ENCODE measurements around the gene ME3.

GRCh38 chr11:86431258-86431657, 241.2 kb downstream of the ME3 start:
- TF ChIP-seq FOXA1 (IDR thresholded peaks at IDR 0.05) (no peak), CTCF (IDR thresholded peaks at IDR 0.05; ENCODE audit: low read depth, low read length, missing input control) (no peak), SP1 (IDR thresholded peaks at IDR 0.05) (no peak), NR2F2 (IDR thresholded peaks at IDR 0.05) (no peak), JUND (IDR thresholded peaks at IDR 0.05) (no peak), REST (IDR thresholded peaks at IDR 0.05) (no peak), TAF1 (conservative IDR thresholded peaks at IDR 0.05) (no peak), RXRA (IDR thresholded peaks at IDR 0.05) (no peak), GABPA (IDR thresholded peaks at IDR 0.05 in 1 of 2, conservative IDR thresholded peaks at IDR 0.05 in 1 of 2) (no peak), RAD21 (IDR thresholded peaks at IDR 0.05) (no peak), FOXA2 (IDR thresholded peaks at IDR 0.05) (no peak)

Data from liver (tissue), 3 donors.